ENCODE data around the gene BRI3BP.
"Not testable (repeated sequence)": the region's sequence is repeated elsewhere in the genome, so short reads cannot be mapped to it uniquely, and the experiment has no call there.

BRI3BP gene

DNA sequence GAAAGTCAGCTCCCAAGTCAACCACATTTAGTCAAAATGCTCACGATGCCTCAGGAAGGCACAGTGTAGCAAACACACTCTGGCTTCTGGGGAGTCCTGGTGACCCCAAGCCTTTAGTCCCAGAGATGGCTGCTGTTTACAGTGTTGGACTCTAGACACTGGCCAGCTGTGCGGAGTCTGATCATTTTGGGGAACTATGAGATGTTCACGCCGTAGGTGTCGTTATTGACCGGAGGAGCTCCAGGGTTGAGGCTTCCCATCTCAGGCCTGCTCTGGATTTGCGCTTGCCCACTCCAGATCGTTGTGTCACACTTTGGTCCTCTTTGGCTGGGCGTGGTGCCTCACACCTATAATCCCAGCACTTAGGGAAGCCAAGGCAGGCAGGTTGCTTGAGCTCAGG, 27.7 kb downstream of the BRI3BP start:
- DNase-seq (ENCODE audit: low read depth in 2 of 2, low spot score in 1 of 2) = no peak

DNA sequence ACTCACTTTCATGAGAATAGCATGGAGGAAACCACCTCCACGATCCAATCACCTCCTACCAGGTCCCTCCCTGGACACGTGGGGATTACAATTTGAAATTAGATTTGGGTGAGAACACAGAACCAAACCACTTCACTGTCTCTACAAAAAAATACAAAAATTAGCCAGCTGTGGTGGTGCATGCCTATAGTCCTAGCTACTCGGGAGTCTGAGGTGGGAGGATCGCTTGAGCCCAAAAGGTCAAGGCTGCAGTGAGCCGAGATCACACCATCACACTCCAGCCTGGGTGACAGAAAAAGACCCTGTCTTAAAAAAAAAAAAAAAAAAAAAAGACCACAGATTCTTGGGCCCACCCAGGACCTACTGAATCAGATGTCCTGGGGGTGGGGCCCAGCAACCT, 28.3 kb downstream of the BRI3BP start:
- DNase-seq (ENCODE audit: low read depth in 2 of 2, low spot score in 1 of 2) = no peak

DNA sequence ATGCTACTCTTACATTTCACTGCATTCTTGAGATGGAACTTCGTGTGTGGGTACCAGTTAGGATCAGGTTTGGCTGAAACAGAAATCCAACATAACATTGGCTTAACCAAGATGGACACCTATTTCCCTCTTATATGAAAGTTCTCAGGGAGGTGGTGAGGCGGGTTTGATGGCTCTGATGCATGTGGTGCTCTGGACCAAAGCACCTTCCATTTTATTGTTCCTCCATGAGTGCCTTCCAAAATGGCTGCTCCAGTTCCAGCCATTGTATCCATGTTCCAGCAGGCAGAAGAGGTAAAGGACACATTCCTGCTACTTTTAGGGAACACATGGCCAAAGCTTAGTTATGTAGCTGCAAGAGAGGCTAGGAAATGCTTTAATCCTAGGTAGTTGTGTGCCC, 29.6 kb downstream of the BRI3BP start:
- no peak for DNase-seq (ENCODE audit: low read depth in 2 of 2, low spot score in 1 of 2)

DNA sequence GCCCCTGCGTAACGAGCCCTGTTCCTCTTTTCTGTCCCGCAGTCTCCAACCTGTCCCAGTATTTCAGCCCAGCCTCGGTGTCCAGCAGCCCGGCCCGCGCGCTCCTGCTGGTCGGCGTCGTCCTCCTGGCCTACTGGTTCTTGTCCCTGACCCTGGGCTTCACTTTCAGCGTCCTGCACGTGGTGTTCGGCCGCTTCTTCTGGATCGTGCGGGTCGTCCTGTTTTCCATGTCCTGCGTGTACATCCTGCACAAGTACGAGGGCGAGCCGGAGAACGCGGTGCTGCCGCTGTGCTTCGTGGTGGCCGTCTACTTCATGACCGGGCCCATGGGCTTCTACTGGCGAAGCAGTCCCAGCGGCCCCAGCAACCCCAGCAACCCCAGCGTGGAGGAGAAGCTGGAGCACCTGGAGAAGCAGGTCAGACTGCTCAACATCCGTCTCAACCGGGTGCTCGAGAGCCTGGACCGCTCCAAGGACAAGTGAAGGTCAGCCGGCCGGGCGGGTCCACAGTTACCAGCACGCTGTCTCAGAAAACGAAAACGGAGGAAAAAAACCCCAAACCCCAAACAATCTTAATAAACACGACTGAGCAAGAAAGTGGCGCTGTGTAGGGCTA, 31.6 kb downstream of the BRI3BP start:
- DNase-seq (ENCODE audit: low read depth in 2 of 2, low spot score in 1 of 2) = no peak

DNA sequence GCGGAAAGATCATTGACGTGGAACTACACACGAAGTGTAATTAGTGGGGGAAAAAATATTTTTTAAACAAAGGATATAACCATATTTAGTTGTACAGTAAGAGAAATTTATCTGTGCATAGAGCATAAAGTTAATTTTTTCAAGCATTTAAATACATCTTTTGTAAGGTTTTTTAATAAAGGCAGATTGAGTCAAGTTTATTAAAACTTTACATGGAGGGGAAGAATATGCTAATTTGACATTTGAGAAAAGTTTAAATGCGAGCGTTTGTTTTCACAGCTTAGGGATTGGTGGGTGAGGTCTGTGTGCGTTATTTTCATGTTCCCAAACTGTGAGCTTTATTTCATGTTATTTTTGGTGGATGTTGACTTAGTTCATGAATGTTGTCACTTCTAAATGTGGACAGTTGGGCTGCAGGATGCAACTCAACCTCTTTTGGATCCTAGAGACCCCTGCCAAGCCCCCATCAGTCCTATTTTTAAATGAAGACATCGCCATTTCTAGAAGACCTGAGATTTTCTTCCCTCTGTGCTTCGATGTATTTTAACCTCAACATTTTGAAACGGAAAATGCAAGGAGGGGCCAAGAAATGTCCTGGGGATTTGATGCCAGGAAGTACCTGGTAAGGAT, 32.3 kb downstream of the BRI3BP start:
- DNase-seq (ENCODE audit: low read depth in 2 of 2, low spot score in 1 of 2) = no peak

DNA sequence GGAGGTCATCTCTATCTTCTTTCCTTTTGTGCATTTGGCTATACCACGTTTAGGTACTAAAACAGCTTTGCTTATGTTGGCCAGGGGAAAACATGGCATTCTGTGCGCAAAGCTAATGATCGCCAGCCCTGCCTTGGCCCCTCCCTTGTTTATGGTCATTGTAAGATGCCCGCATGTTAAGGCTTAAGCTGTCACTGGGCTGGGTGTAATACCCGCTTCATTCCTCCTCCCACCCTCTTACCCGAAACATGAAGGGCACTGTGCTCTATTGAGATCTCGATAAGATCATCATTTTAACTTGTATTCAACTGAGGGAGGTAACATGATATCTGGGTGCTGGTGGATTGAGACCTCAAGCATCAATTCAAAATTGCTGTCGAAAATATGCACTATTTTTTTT, 34.7 kb downstream of the BRI3BP start:
- DNase-seq (ENCODE audit: low read depth in 2 of 2, low spot score in 1 of 2) = no peak

DNA sequence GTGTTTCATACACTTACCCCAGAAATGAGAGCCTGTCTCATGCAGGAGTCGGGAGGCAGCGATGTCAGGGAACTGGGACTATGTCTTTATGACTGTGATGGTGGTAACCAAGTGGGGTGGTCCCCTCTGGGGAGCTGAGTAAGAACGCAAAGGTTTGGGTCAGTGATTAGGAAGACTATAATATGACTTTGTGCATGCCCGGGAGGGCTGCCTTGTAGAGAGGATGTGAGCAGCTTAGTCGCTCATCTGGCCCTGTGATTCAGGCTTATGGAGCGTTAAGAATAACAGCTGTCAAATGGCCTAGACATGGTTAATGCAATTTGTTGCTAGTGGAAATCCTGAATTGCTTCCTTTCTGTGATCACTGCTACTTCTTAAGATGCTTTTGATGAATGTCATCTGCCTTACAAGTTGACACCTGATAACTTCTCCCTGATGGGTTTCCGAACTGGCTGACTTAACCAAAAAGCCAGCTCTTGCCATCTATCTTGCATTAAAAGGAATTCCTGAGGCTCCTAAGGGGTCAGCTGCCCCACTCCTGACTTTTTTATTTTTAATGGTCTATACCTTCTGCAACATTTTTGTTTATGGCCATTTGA, 36.4 kb downstream of the BRI3BP start:
- DNase-seq (ENCODE audit: low read depth in 2 of 2, low spot score in 1 of 2) = no peak

DNA sequence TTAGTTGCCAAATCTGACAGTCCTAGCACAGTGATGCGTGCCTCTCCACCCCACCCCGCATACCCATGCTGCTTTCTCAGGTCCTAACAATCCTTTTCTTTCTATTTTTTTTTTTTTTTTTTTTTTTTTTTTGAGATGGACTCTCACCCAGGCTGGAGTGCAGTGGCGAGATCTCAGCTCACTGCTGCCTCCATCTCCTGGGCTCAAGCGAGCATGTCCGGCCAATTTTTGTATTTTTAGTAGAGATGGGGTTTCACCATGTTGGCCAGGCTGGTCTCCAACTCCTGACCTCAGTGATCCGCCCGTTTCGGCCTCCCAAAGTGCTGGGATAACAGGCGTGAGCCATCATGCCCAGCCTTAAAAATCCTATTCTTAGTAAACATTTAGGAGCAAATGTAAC, 38.0 kb downstream of the BRI3BP start:
- DNase-seq (ENCODE audit: low read depth in 2 of 2, low spot score in 1 of 2) = not testable (repeated sequence)

DNA sequence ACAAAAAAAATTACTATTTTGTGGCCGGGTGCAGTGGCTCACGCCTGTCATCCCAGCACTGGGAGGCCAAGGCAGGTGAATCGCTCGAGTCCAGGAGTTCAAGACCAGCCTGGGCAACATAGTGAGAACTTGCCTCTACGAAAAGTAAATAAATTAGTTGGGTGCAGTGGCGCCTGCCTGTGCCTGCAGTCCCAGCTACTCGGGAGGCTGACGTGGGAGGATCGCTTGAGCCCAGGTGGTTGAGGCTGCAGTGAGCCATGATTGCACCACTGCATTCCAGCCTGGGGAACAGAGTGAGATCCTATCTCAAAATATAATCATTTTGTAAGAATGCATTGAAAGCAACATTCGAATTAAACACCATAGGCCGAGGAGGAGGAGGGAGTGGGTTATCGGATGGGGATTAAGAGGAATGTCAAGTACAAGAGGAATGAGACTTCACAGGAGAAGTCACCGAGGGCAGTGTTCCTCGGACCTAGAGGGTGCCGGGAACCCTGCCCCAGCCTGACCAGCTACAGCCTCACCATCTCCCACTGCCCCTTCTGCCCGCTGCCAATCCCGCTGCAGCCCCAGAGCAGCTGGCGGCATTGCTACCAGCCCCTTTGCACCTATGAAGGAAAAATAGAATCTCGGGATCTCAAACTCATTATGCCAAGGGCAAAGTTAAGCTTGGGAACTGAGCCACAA, 39.2 kb downstream of the BRI3BP start:
- DNase-seq (ENCODE audit: low read depth in 2 of 2, low spot score in 1 of 2) = no peak

DNA sequence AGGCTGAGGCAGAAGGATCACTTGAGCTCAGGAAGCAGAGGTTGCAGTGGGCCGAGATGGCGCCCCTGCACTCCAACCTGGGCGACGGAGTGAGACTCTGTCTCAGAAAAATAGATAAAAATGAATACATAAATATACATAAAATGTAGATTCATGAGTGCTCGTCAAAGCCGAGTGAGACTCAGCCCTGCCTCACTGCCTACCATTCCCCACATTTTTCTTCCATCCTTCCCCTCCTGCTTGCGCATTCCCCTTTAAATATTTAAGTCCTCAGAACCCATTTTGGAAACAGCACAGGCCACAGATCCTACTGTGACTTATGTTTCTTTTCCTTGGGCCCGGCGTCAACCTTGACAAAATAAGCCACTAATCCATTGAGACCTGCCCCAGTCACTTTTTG, 39.8 kb downstream of the BRI3BP start:
- DNase-seq (ENCODE audit: low read depth in 2 of 2, low spot score in 1 of 2) = no peak

DNA sequence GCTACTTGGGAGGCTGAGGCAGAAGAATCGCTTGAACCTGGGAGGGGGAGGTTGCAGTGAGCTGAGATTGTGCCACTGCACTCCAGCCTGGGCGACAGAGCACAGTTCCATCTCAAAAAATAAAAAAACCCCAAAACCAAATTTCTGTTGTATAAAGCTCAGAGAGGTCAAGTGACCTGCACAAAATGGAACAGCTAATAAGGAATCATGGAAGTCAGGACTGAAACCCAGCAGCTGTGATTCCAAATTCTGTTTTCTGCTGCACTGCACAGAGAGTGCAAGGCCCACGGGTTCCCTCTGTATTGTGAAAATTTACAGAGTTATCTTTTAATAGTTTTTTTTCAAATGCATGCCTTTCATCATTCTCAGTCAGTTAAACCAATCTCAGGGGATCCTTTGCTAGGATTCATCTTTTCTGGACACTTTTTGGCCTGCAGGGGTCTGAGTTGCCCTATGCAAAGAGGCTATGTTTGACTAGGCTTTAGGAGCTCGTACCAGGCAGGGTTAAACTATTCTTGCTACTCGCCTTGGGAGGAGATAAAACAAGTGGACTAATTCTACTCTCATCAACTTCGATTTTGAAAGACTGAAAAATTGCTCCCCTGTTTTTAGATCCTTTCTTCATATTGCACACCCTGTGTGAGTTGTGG, 45.7 kb downstream of the BRI3BP start:
- DNase-seq (ENCODE audit: low read depth in 2 of 2, low spot score in 1 of 2) = no peak

DNA sequence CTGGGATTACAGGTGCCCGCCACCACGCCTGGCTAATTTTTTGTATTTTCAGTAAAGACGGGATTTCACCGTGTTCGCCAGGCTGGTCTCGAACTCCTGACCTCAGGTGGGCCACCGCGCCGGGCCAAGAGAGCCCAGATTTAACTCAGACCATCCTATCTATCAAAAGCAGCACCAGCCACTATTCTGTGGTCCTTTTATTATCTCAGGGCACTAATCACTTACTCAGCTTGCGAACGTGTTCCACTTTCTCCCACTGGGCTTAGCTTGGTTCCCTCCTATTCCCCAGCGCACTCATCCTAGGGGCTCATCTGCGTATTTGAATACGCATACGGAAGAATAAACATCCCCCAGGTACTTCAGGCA, 55.6 kb downstream of the BRI3BP start:
- no peak for DNase-seq (ENCODE audit: low read depth in 2 of 2, low spot score in 1 of 2)

DNA sequence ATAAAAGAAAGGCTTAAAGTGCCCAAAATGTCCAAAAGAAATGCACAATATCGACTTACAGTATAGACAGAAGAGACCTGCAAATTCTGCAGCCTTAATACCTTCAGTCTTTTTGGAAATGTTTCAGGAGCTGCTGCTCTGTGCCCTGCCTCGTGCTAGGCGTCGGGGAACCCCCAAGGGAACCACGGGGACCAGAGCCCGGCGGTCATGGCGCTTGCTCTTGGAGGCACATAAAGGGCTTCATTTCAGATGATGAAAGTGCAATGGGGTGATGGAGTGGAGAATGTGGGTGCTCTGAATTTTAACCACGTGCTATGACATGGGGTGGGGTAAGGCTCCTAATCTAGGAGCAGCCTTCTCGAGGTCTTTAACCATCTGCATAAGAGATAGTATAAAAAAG, 57.0 kb downstream of the BRI3BP start:
- DNase-seq (ENCODE audit: low read depth in 2 of 2, low spot score in 1 of 2) = no peak

DNA sequence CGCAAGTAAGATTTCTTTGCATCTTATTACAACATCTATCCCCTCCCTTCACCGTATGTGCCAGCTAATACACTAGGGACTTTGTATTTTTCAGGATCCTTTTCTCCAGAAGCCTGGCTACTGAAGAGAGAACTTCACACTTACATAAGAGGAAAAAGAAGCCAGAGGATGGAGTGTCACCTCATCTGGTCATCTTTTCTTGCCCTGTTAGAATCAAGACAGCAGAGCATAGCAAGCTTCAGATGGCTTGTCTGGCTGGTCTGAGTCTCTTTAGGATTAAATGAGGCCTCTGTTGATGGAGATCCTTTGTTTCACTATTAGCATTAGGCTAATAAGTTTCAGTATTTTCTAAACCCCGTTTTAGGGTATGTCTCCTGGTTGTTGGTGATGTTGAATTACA, 57.4 kb downstream of the BRI3BP start:
- DNase-seq (ENCODE audit: low read depth in 2 of 2, low spot score in 1 of 2) = no peak

DNA sequence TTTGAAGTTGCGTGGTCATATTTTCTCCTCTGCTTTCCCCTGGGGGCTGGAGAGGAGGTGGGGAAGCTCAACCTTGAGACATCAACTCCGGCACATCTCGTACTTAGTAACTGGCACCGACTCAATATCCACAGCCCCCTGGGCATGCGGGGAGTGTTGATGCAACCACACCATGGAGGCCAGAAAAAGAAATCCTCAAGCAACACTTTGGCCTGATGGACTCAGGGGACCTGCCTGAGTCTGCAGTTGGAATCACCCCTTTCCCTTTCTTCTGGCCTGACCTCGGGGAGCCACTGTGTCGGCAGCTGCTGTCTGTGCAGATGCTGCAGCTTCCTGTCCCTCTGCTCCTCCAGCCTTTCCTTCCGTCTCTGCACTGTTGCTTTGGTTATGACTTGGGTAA, 60.4 kb downstream of the BRI3BP start:
- DNase-seq (ENCODE audit: low read depth in 2 of 2, low spot score in 1 of 2) = no peak

DNA sequence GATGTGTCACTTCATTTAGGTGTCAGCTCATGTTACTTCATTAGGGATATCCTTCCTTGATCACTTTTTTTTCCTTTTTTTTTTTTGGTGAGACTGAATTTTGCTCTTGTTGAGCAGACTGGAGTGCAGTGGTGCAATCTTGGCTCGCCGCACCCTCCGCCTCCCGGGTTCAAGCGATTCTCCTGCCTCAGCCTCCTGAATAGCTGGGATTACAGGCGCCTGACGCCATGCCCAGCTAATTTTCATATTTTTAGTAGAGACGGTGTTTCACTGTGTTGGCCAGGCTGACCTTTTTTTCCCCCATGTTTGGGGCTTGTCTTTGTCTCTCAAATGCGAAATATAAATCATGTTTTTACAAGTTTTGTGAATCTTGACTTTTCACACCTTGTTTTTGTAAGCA, 62.1 kb downstream of the BRI3BP start:
- DNase-seq (ENCODE audit: low read depth in 2 of 2, low spot score in 1 of 2) = no peak

DNA sequence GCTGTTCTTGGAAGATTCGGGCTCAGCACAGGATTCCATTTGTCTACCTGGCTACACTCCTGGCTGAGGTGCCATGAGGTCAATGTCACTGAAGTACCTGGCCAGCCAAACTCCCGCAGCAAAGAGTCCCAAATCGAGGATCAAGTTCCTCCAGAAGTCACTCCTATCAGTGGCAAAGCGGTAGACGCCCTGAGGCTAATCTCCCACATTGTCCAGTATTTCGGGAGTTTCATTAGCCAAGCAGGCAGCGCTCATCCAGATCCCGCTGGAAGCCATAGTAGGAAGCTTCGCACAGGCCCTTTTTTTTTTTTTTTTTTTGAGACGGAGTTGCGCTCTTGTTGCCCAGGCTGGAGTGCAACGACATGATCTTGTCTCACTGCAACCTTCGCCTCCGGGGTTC, 62.9 kb downstream of the BRI3BP start:
- no peak for DNase-seq (ENCODE audit: low read depth in 2 of 2, low spot score in 1 of 2)

DNA sequence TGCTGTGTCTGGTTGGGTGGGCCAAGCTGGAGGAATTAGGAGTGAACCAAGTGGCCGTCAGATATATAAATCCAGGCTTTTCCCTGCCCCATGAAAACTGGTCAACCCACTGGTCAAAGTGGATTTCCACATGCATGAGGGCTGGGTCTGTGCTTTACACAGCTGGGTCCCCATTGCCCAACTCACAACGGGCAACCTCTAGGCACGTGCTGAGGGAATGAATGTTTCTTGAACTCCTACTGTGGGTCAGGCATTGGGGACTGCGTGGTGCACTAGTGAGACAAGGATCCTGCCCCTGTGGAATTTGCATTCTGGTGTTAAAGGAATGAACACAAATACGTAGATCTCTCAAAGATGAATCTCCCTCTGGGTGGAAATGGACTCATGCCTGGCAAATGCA, 64.3 kb downstream of the BRI3BP start:
- DNase-seq (ENCODE audit: low read depth in 2 of 2, low spot score in 1 of 2) = no peak

DNA sequence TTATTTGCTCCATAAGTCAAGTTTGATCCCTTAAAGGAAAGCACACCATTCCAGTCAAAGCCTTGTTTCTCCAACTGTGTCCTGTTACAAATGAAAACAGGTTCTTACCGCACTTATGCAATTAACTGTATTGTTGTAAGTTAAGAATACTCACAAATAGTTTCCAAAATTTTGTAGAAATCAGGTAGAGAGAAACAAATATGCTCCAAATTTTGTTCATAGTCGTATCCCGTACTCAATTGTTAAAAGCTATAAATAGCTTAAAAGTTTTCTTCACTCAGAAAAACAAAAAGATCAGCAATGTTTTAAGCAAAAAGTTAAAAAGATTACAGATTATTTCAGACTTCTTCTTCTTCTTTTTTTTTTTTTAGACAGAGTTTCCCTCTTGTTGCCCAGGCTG, 67.8 kb downstream of the BRI3BP start:
- no peak for DNase-seq (ENCODE audit: low read depth in 2 of 2, low spot score in 1 of 2)

DNA sequence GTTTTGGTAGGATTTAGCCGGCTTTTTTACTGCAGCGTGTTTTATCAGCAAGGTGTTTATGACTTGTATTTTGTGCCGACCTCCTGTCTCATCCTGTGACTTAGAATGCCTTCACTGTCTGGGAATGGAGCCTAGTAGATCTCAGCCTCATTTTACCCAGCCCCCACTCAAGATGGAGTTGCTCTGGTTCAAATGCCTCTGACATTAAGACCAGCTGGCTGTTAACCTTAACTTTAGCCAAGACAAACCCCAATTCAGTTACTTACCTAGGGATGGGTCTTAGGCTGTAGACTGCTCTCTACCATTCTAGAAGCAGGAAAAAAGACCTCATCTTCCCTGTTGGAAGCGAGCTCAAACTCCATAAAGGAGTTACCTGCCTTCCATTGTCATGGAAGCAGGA, 70.1 kb downstream of the BRI3BP start:
- not testable (repeated sequence) for DNase-seq (ENCODE audit: low read depth in 2 of 2, low spot score in 1 of 2)

DNA sequence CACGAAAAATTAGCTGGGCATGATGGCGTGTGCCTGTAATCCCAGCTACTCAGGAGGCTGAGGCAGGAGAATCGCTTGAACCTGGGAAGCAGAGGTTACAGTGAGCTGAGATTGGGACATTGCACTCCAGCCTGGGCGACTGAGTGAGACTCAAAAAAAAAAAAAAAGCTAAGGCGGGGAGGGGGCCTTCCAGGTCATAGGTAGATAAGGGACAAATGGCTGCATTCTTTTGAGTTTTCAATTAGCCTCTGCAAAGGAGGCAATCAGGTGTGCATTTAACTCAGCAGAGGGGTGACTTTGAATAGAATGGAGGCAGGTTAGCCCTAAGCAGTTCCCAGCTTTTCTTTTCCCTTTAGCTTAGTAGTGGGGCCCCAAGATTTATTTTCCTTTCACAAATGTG, 71.0 kb downstream of the BRI3BP start:
- DNase-seq (ENCODE audit: low read depth in 2 of 2, low spot score in 1 of 2) = no peak
